Measurements from ENCODE around the gene POLR3A. TPM values are rescaled to one million over a fixed set of nuclear protein-coding genes. Genes with fewer than 3 reads are reported as not detected.

Gene POLR3A
- total RNA-seq, 2 experiments from 2014 or later, result 16.3 to 21.5 TPM

GRCh38 chr10:77927402-77928246 lies 101.7 kb downstream of the POLR3A start:
- H3K4me3 ChIP-seq (ENCODE audit: low read depth, low read length, poor library complexity, severe bottlenecking), result no peak overlapping the region
- POLR2A ChIA-PET, result no interaction called here
- no peaks in the 10 kb centered on the region for H3K36me3 ChIP-seq (ENCODE audit: insufficient read depth, low read length)
- H3K79me2 ChIP-seq (ENCODE audit: insufficient read depth, low read depth, low read length), result no peaks in the 10 kb centered on the region
- no peaks in the 10 kb centered on the region for H3K9me3 ChIP-seq (ENCODE audit: low read length)
- H3K9me2 ChIP-seq (ENCODE audit: insufficient read depth, low read length), result no peaks in the 10 kb centered on the region
- intact Hi-C loops (cut with micrococcal nuclease; ENCODE audit: unreplicated experiment), result no loop called here
- CTCF ChIA-PET (ENCODE audit: unreplicated experiment), result interaction anchor here (0.6 kb wide), 1 partner anchor 321 kb away, joined by 3 read pairs; no protein-coding TSS in a partner anchor
- no peak overlapping the region for H2AFZ ChIP-seq (ENCODE audit: low read length)
- no peaks in the 10 kb centered on the region for H4K20me1 ChIP-seq (ENCODE audit: insufficient read depth, low read length)
- no peak overlapping the region for H3K4me2 ChIP-seq (ENCODE audit: low read length)
- no TSS peak for BruUV-seq (replicated peaks)
- no peaks in the 10 kb centered on the region for H3K4me1 ChIP-seq (ENCODE audit: insufficient read depth, low read length, poor library complexity, severe bottlenecking)
- H3K27ac ChIP-seq (ENCODE audit: low read depth, low read length, poor library complexity, severe bottlenecking), result no peak overlapping the region
- TF ChIP-seq EZH2phosphoT487 (IDR thresholded peaks at IDR 0.05; ENCODE audit: borderline replicate concordance, low read depth, low read length), result no peak
- TF ChIP-seq, protein P1, sequence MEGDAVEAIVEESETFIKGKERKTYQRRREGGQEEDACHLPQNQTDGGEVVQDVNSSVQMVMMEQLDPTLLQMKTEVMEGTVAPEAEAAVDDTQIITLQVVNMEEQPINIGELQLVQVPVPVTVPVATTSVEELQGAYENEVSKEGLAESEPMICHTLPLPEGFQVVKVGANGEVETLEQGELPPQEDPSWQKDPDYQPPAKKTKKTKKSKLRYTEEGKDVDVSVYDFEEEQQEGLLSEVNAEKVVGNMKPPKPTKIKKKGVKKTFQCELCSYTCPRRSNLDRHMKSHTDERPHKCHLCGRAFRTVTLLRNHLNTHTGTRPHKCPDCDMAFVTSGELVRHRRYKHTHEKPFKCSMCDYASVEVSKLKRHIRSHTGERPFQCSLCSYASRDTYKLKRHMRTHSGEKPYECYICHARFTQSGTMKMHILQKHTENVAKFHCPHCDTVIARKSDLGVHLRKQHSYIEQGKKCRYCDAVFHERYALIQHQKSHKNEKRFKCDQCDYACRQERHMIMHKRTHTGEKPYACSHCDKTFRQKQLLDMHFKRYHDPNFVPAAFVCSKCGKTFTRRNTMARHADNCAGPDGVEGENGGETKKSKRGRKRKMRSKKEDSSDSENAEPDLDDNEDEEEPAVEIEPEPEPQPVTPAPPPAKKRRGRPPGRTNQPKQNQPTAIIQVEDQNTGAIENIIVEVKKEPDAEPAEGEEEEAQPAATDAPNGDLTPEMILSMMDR (conservative IDR thresholded peaks at IDR 0.05; ENCODE audit: low read length), result no peak
- DNase-seq (ENCODE audit: low spot score), result no peak

- no peaks in the 10 kb centered on the region for H4K20me1 ChIP-seq (ENCODE audit: insufficient read depth, low read length)
- no peaks in the 10 kb centered on the region for H3K79me2 ChIP-seq (ENCODE audit: insufficient read depth, low read depth, low read length)
- BruUV-seq (replicated peaks), result no TSS peak
- intact Hi-C loops (cut with micrococcal nuclease; ENCODE audit: unreplicated experiment), result no loop called here
- POLR2A ChIA-PET, result no interaction called here
- CTCF ChIA-PET (ENCODE audit: unreplicated experiment), result no interaction called here
- DNase-seq (ENCODE audit: low spot score), result no peak
- no peaks in the 10 kb centered on the region for H3K9me3 ChIP-seq (ENCODE audit: low read length)
- no peaks in the 10 kb centered on the region for H3K36me3 ChIP-seq (ENCODE audit: insufficient read depth, low read length)
- H3K9me2 ChIP-seq (ENCODE audit: insufficient read depth, low read length), result no peaks in the 10 kb centered on the region
- no peaks in the 10 kb centered on the region for H3K4me1 ChIP-seq (ENCODE audit: insufficient read depth, low read length, poor library complexity, severe bottlenecking)
- no peak within 1 kb of the TSS for H3K4me2 ChIP-seq (ENCODE audit: low read length)
- no peak within 1 kb of the TSS for H3K27ac ChIP-seq (ENCODE audit: low read depth, low read length, poor library complexity, severe bottlenecking)
- no peak within 1 kb of the TSS for H2AFZ ChIP-seq (ENCODE audit: low read length)
- TF ChIP-seq EZH2phosphoT487 (IDR thresholded peaks at IDR 0.05; ENCODE audit: borderline replicate concordance, low read depth, low read length), result no peak
- TF ChIP-seq, protein P1 (conservative IDR thresholded peaks at IDR 0.05; ENCODE audit: low read length), result no peak
- no peak within 1 kb of the TSS for H3K4me3 ChIP-seq (ENCODE audit: low read depth, low read length, poor library complexity, severe bottlenecking)
These were observed 102.5 kb downstream of the POLR3A start, which contains the start of gene DLG5 for GRCh38 chr10:77926566-77927401. Gene DLG5, minus strand, starts transcription at chr10:77926755. Its CDS starts 235 bp downstream, at chr10:77926520.

Measured in OCI-LY7 (cell line).